Natural killer cell (primary cell): Measurements from ENCODE around the gene TMEM147. TPM values are rescaled to one million over a fixed set of nuclear protein-coding genes. Genes with fewer than 3 reads are reported as not detected.

ENCODE experiments used
- ATAC-seq, 3 donors: fragments of 150-1000 bp in 2 of 3; fragments of 200-7000 bp in 1 of 3; cut with Tn5 transposase; 1 replicate in 1 of 3; 2 replicates in 2 of 3; pipeline ENCODE4 v1.10.0; 2021; ENCODE audit warnings: mild to moderate bottlenecking in 2 of 3, moderate library complexity in 2 of 3
- DNase-seq, 2 donors: peaks; one replicate each; pipeline versions ENCODE4 v3.0.0 to v3.0.0-alpha.2; 2013 to 2021; ENCODE audit warnings: mixed read lengths in 1 of 2
- H3K27ac ChIP-seq: one replicate; pipeline ENCODE4 v1.5.1; 2013; ENCODE audit warnings: mild to moderate bottlenecking, low read length
- H3K27me3 ChIP-seq: one replicate; pipeline ENCODE4 v1.6.1; 2013; ENCODE audit warnings: low read length; ENCODE audit not compliant: control insufficient read depth, insufficient read depth
- H3K36me3 ChIP-seq: one replicate; pipeline ENCODE4 v1.6.1; 2013; ENCODE audit warnings: low read length; ENCODE audit not compliant: control insufficient read depth, insufficient read depth
- H3K4me1 ChIP-seq: one replicate; pipeline ENCODE4 v1.6.1; 2013; ENCODE audit warnings: low read length; ENCODE audit not compliant: control insufficient read depth, insufficient read depth
- H3K4me3 ChIP-seq: one replicate; pipeline ENCODE4 v1.5.1; 2013; ENCODE audit warnings: low read length
- H3K9me3 ChIP-seq: one replicate; pipeline ENCODE4 v1.6.1; 2013; ENCODE audit warnings: low read length; ENCODE audit not compliant: control insufficient read depth, insufficient read depth
- H3K27ac Mint-ChIP-seq, 2 donors: one replicate each; pipeline ENCODE4 v1.8.0; 2022; ENCODE audit warnings: mild to moderate bottlenecking in 2 of 2, mixed read lengths in 2 of 2, moderate library complexity in 1 of 2
- H3K27me3 Mint-ChIP-seq, 2 donors: one replicate each; pipeline ENCODE4 v1.8.0; 2022; ENCODE audit warnings: low read depth in 2 of 2, mixed read lengths in 2 of 2
- H3K36me3 Mint-ChIP-seq: one replicate; pipeline ENCODE4 v1.8.0; 2022; ENCODE audit warnings: mixed read lengths
- H3K4me1 Mint-ChIP-seq, 2 donors: one replicate each; pipeline ENCODE4 v1.8.0; 2022; ENCODE audit warnings: mixed read lengths in 2 of 2
- H3K4me3 Mint-ChIP-seq: one replicate; pipeline ENCODE4 v1.8.0; 2022; ENCODE audit warnings: mild to moderate bottlenecking, moderate library complexity, mixed read lengths
- H3K9me3 Mint-ChIP-seq, 2 donors: one replicate each; pipeline ENCODE4 v1.8.0; 2022; ENCODE audit warnings: mixed read lengths in 2 of 2
- CTCF ChIP-seq: fragments of 200-600 bp; IDR thresholded peaks from one replicate; pipeline ENCODE4 v1.8.0; 2022; ENCODE audit warnings: antibody characterized with exemption
- WGBS: methylation state at CpG from one replicate; pipeline ENCODE4 v1.1.7; 2013; ENCODE audit warnings: missing lambda C conversion rate; ENCODE audit not compliant: insufficient coverage; 5-methylcytosine and 5-hydroxymethylcytosine counted together
- intact Hi-C: fragments of 100-400 bp; cut with micrococcal nuclease; formaldehyde crosslinking; loops from one replicate; pipeline ENCODE4 v1.14.2; 2022
- total RNA-seq, 4 donors: library from RNA; stranded (reverse); fragments of 120-200 nt in 1 of 4; gene quantifications; one replicate each; pipeline versions ENCODE4 v1.2.3 to v1.2.4, GENCODE V29; 2013 to 2022

TMEM147 gene
- total RNA-seq, 3 donors from 2014 or later (not counting 1 experiment from before 2014, with no cell fraction given) = 30.6 to 37.9 (median 31.2) TPM

- peaks cover 3% of the 10 kb centered on the region for H3K36me3 ChIP-seq
- TF ChIP-seq CTCF = no peak
- H3K4me1 Mint-ChIP-seq = peaks cover 32 to 49% of the 10 kb centered on the region in 2 donors
- peak overlapping the region; percentile 95 for H3K4me3 Mint-ChIP-seq
- no peaks in the 10 kb centered on the region for H3K9me3 Mint-ChIP-seq
- peak overlapping the region; percentile 77 for H3K27ac ChIP-seq
- no peaks in the 10 kb centered on the region for H3K9me3 ChIP-seq
- WGBS = 95% methylated on average over 3 of the region's 3 CpGs
- H3K27ac Mint-ChIP-seq = peak overlapping the region; percentile 80 to 91
- DNase-seq = no peak
- intact Hi-C loops = no loop called here
- ATAC-seq = no peak
- H3K36me3 Mint-ChIP-seq = no peaks in the 10 kb centered on the region
- peak overlapping the region; percentile 95 for H3K4me3 ChIP-seq
- no peaks in the 10 kb centered on the region for H3K27me3 ChIP-seq
- H3K27me3 Mint-ChIP-seq = no peaks in the 10 kb centered on the region
- peaks cover 30% of the 10 kb centered on the region for H3K4me1 ChIP-seq
Observed at GRCh38 chr19:35544110-35544802, 1.2 kb upstream of the TMEM147 start.

GRCh38 chr19:35545855-35546381 is 492 bp downstream of the TMEM147 start:
- Mint-ChIP-seq H3K27me3 (no peaks in the 10 kb centered on the region), H3K27ac (peak overlapping the region; percentile 80 to 91), H3K4me1 (peaks cover 34 to 48% of the 10 kb centered on the region in 2 donors), H3K4me3 (peak overlapping the region; percentile 95), H3K36me3 (no peaks in the 10 kb centered on the region), H3K9me3 (no peaks in the 10 kb centered on the region)
- H3K4me3 ChIP-seq = peak overlapping the region; percentile 95
- no peak for TF ChIP-seq CTCF
- WGBS = under 1% methylated on average over 27 of the region's 27 CpGs
- peaks cover 28% of the 10 kb centered on the region for H3K4me1 ChIP-seq
- ATAC-seq = peak; percentile 82 to 85 (median 83)
- H3K36me3 ChIP-seq = peaks cover 3% of the 10 kb centered on the region
- intact Hi-C loops = loop anchor here (2.0 to 5.0 kb wide), 4 partner anchors 41 to 334 kb away; partner anchors contain the start of genes ETV2 and PMIS2
- peak; percentile 68 to 70 for DNase-seq
- no peaks in the 10 kb centered on the region for H3K27me3 ChIP-seq
- H3K9me3 ChIP-seq = no peaks in the 10 kb centered on the region
- peak overlapping the region; percentile 77 for H3K27ac ChIP-seq

- ATAC-seq (no peak), DNase-seq (no peak)
- Mint-ChIP-seq H3K36me3 (no peaks in the 10 kb centered on the region), H3K4me3 (peak overlapping the region; percentile 95), H3K27ac (peak overlapping the region; percentile 80 to 91), H3K9me3 (no peaks in the 10 kb centered on the region), H3K4me1 (peaks cover 34 to 49% of the 10 kb centered on the region in 2 donors), H3K27me3 (no peaks in the 10 kb centered on the region)
- peak overlapping the region; percentile 77 for H3K27ac ChIP-seq
- H3K4me3 ChIP-seq = peak overlapping the region; percentile 95
- H3K4me1 ChIP-seq = peaks cover 28% of the 10 kb centered on the region
- no peaks in the 10 kb centered on the region for H3K9me3 ChIP-seq
- TF ChIP-seq CTCF = no peak
- intact Hi-C loops = loop anchor here (2.0 to 5.0 kb wide), 4 partner anchors 41 to 334 kb away; partner anchors contain the start of genes ETV2 and PMIS2
- H3K36me3 ChIP-seq = peaks cover 3% of the 10 kb centered on the region
- WGBS = 91% methylated on average over 8 of the region's 8 CpGs
- no peaks in the 10 kb centered on the region for H3K27me3 ChIP-seq
Observed at GRCh38 chr19:35546532-35546931, 1.1 kb downstream of the TMEM147 start.
